LNCaP clone FGC (cell line): ENCODE results near the gene MAP3K13.

Experiments
- DNase-seq: peaks from one replicate; pipeline ENCODE4 v3.0.0-alpha.2; 2011; ENCODE audit warnings: low read depth
- H3K4me3 ChIP-seq: 2 replicates; pipeline ENCODE4 v1.5.1; 2011; ENCODE audit warnings: mild to moderate bottlenecking, low read depth, low read length, control low read depth
- CTCF ChIP-seq: IDR thresholded peaks from 2 replicates; pipeline ENCODE4 v1.5.1; 2012; ENCODE audit warnings: mild to moderate bottlenecking; ENCODE audit not compliant: control insufficient read depth, insufficient read depth; ENCODE audit errors: extremely low read depth

Gene MAP3K13

GRCh38 chr3:185532901-185533300 lies 170.0 kb downstream of the MAP3K13 start:
- DNase-seq = no peak
- H3K4me3 ChIP-seq = no peak overlapping the region
- TF ChIP-seq CTCF = no peak

GRCh38 chr3:185534511-185534910 lies 171.6 kb downstream of the MAP3K13 start:
- TF ChIP-seq CTCF = no peak
- no peak overlapping the region for H3K4me3 ChIP-seq
- DNase-seq = no peak

GRCh38 chr3:185537369-185537970 lies 174.5 kb downstream of the MAP3K13 start:
- no peak overlapping the region for H3K4me3 ChIP-seq
- peak; percentile 85 for DNase-seq
- TF ChIP-seq CTCF = no peak
